H9 (cell line): ENCODE results near the gene RPL15. TPM values are rescaled to one million over a fixed set of nuclear protein-coding genes. Genes with fewer than 3 reads are reported as not detected.

ENCODE experiments used
- DNase-seq: peaks from one replicate; pipeline ENCODE4 v3.0.0-alpha.2; 2017
- H2AFZ ChIP-seq: one replicate; pipeline ENCODE4 v1.6.1; 2013; ENCODE audit warnings: mild to moderate bottlenecking, low read length, control low read depth, moderate library complexity
- H2AK5ac ChIP-seq: 2 replicates; pipeline ENCODE4 v1.6.1; 2013; ENCODE audit warnings: low read length, control low read depth, mixed read lengths; ENCODE audit not compliant: insufficient read length
- H2BK120ac ChIP-seq: one replicate; pipeline ENCODE4 v1.6.1; 2013; ENCODE audit warnings: low read depth, mild to moderate bottlenecking, low read length, control low read depth, inconsistent platforms; ENCODE audit not compliant: poor library complexity, severe bottlenecking
- H2BK12ac ChIP-seq: 2 replicates; pipeline ENCODE4 v1.6.1; 2013; ENCODE audit warnings: low read length, control low read depth, mixed read lengths, low read depth; ENCODE audit not compliant: insufficient read length
- H2BK15ac ChIP-seq: 2 replicates; pipeline ENCODE4 v1.6.1; 2013; ENCODE audit warnings: low read depth, low read length, control low read depth
- H2BK20ac ChIP-seq: one replicate; pipeline ENCODE4 v1.6.1; 2013; ENCODE audit warnings: low read depth, mild to moderate bottlenecking, low read length, control low read depth, inconsistent platforms; ENCODE audit not compliant: poor library complexity, severe bottlenecking
- H2BK5ac ChIP-seq: 2 replicates; pipeline ENCODE4 v1.6.1; 2013; ENCODE audit warnings: low read length, control low read depth, mixed read lengths; ENCODE audit not compliant: insufficient read length
- H3K14ac ChIP-seq: 2 replicates; pipeline ENCODE4 v1.6.1; 2013; ENCODE audit warnings: low read length, control low read depth; ENCODE audit not compliant: insufficient read depth
- H3K18ac ChIP-seq: 2 replicates; pipeline ENCODE4 v1.6.1; 2013; ENCODE audit warnings: low read depth, mild to moderate bottlenecking, mixed read lengths, low read length, control low read depth; ENCODE audit not compliant: insufficient read length
- H3K23ac ChIP-seq: 2 replicates; pipeline ENCODE4 v1.6.1; 2013; ENCODE audit warnings: low read length, control low read depth, mixed read lengths, low read depth; ENCODE audit not compliant: insufficient read length
- H3K23me2 ChIP-seq: 2 replicates; pipeline ENCODE4 v1.6.1; 2013; ENCODE audit warnings: low read depth, mild to moderate bottlenecking, mixed read lengths, low read length, control low read depth; ENCODE audit not compliant: insufficient read length, poor library complexity, severe bottlenecking
- H3K27ac ChIP-seq: 2 replicates; pipeline ENCODE4 v1.5.1; 2013; ENCODE audit warnings: low read length, control low read depth, mixed read lengths, low read depth; ENCODE audit not compliant: insufficient read length
- H3K27me3 ChIP-seq: 2 replicates; pipeline ENCODE4 v1.6.1; 2013; ENCODE audit warnings: low read length, control low read depth, inconsistent platforms; ENCODE audit not compliant: insufficient read depth
- H3K4ac ChIP-seq: 2 replicates; pipeline ENCODE4 v1.6.1; 2013; ENCODE audit warnings: low read depth, mild to moderate bottlenecking, control low read depth, inconsistent platforms, low read length, moderate library complexity
- H3K4me1 ChIP-seq: 2 replicates; pipeline ENCODE4 v1.6.1; 2013; ENCODE audit warnings: low read length, control low read depth, inconsistent platforms; ENCODE audit not compliant: insufficient read depth
- H3K4me2 ChIP-seq: 2 replicates; pipeline ENCODE4 v1.6.1; 2013; ENCODE audit warnings: low read length, control low read depth, mixed read lengths; ENCODE audit not compliant: insufficient read length, insufficient read depth
- H3K56ac ChIP-seq: 2 replicates; pipeline ENCODE4 v1.6.1; 2013; ENCODE audit warnings: low read depth, mild to moderate bottlenecking, mixed read lengths, low read length, control low read depth; ENCODE audit not compliant: insufficient read length
- H3K79me1 ChIP-seq: 2 replicates; pipeline ENCODE4 v1.6.1; 2013; ENCODE audit warnings: low read depth, mild to moderate bottlenecking, moderate library complexity, low read length, control low read depth, inconsistent platforms; ENCODE audit not compliant: insufficient read depth, poor library complexity, severe bottlenecking
- H3K79me2 ChIP-seq: 2 replicates; pipeline ENCODE4 v1.6.1; 2013; ENCODE audit warnings: low read length, control low read depth, inconsistent platforms; ENCODE audit not compliant: insufficient read depth
- H3K9ac ChIP-seq: 2 replicates; pipeline ENCODE4 v1.6.1; 2013; ENCODE audit warnings: low read length, control low read depth, mixed read lengths; ENCODE audit not compliant: insufficient read length; ENCODE audit errors: extremely low read depth
- H3K9me3 ChIP-seq: one replicate; pipeline ENCODE4 v1.6.1; 2013; ENCODE audit warnings: low read depth, low read length, inconsistent platforms; ENCODE audit not compliant: control insufficient read depth
- H3T11ph ChIP-seq: one replicate; pipeline ENCODE4 v1.6.1; 2013; ENCODE audit warnings: mild to moderate bottlenecking, low read length, control low read depth, inconsistent platforms
- H4K20me1 ChIP-seq: one replicate; pipeline ENCODE4 v1.6.1; 2013; ENCODE audit not compliant: control insufficient read depth, insufficient read length, insufficient read depth
- H4K5ac ChIP-seq: 2 replicates; pipeline ENCODE4 v1.6.1; 2013; ENCODE audit warnings: low read depth, mild to moderate bottlenecking, mixed read lengths, low read length, control low read depth; ENCODE audit not compliant: insufficient read length
- H4K8ac ChIP-seq: replicated peaks from 2 replicates; pipeline ENCODE4 v1.6.1; 2013; ENCODE audit warnings: low read length, control low read depth, mixed read lengths, low read depth; ENCODE audit not compliant: insufficient read length
- H4K91ac ChIP-seq: 2 replicates; pipeline ENCODE4 v1.6.1; 2013; ENCODE audit warnings: low read depth, mild to moderate bottlenecking, moderate library complexity, mixed read lengths, low read length, control low read depth; ENCODE audit not compliant: insufficient read length
- H3K27ac Mint-ChIP-seq, 3 experiments: 2 replicates in 2 of 3; 3 replicates in 1 of 3; pipeline ENCODE4 v1.8.0; 2020 to 2021; ENCODE audit warnings: mixed read lengths in 3 of 3, mild to moderate bottlenecking in 1 of 3, moderate library complexity in 1 of 3
- H3K27me3 Mint-ChIP-seq: 2 replicates; pipeline ENCODE4 v1.8.0; 2021; ENCODE audit warnings: low read depth, mild to moderate bottlenecking, moderate library complexity, mixed read lengths
- H3K36me3 Mint-ChIP-seq, 3 experiments: 2 replicates in 2 of 3; 3 replicates in 1 of 3; pipeline ENCODE4 v1.8.0; 2020 to 2021; ENCODE audit warnings: low read depth in 3 of 3, mixed read lengths in 3 of 3; ENCODE audit not compliant: insufficient read depth in 1 of 3
- H3K4me1 Mint-ChIP-seq, 2 experiments: 2 replicates each; pipeline ENCODE4 v1.8.0; 2020; ENCODE audit warnings: mixed read lengths in 2 of 2
- H3K4me3 Mint-ChIP-seq, 2 experiments: 2 replicates in 1 of 2; 3 replicates in 1 of 2; pipeline ENCODE4 v1.8.0; 2020 to 2021; ENCODE audit warnings: mild to moderate bottlenecking in 2 of 2, mixed read lengths in 2 of 2, moderate library complexity in 1 of 2
- H3K9me3 Mint-ChIP-seq, 2 experiments: 2 replicates in 1 of 2; 3 replicates in 1 of 2; pipeline ENCODE4 v1.8.0; 2020; ENCODE audit warnings: mild to moderate bottlenecking in 2 of 2, mixed read lengths in 2 of 2, moderate library complexity in 1 of 2
- CTCF ChIP-seq: fragments of 200-600 bp; sonication (generic); conservative IDR thresholded peaks from 3 replicates; pipeline ENCODE4 v1.8.0; 2021; ENCODE audit warnings: antibody characterized with exemption, mild to moderate bottlenecking
- WGBS: extraction: QIAGEN DNeasy Blood & Tissue Kit; methylation state at CpG from one replicate; pipeline ENCODE4 v1.1.7; 2013; ENCODE audit warnings: missing lambda C conversion rate, low lambda C conversion rate, mixed read lengths; ENCODE audit not compliant: insufficient read length; ENCODE audit errors: extremely low coverage; 5-methylcytosine and 5-hydroxymethylcytosine counted together
- total RNA-seq: library from RNA; stranded (reverse); gene quantifications from 2 replicates; pipeline ENCODE4 v1.2.1, GENCODE V29; 2021

Gene RPL15
- total RNA-seq, 1 experiment from 2014 or later: 2,794 TPM

GRCh38 chr3:23960649-23961048 lies 43.7 kb downstream of the RPL15 start:
- Mint-ChIP-seq H3K27me3 (no peaks in the 10 kb centered on the region), H3K9me3 (no peaks in the 10 kb centered on the region), H3K4me3 (no peak overlapping the region), H3K4me1 (no peaks in the 10 kb centered on the region; a peak in 1 of 4 replicates), H3K27ac (no peak overlapping the region), H3K36me3 (peaks cover 20 to 74% (median 71%) of the 10 kb centered on the region in 3 experiments; a peak in 6 of 7 replicates)
- Histone ChIP-seq H3K9ac (no peak overlapping the region), H2AK5ac (no peak overlapping the region), H3K4me1 (no peaks in the 10 kb centered on the region), H2BK15ac (no peak overlapping the region), H2BK5ac (no peak overlapping the region), H3K79me1 (peaks cover 2% of the 10 kb centered on the region), H2BK120ac (no peak overlapping the region), H3K4me2 (no peak overlapping the region), H3K56ac (no peak overlapping the region), H2BK20ac (no peak overlapping the region), H4K5ac (no peak overlapping the region), H4K8ac (no peak overlapping the region), H3K14ac (no peak overlapping the region), H3K9me3 (no peaks in the 10 kb centered on the region), H4K91ac (no peak overlapping the region), H3K18ac (no peak overlapping the region), H3K4ac (no peak overlapping the region), H3K79me2 (no peaks in the 10 kb centered on the region), H2AFZ (no peak overlapping the region), H3K27me3 (no peaks in the 10 kb centered on the region), H4K20me1 (no peaks in the 10 kb centered on the region), H3K27ac (no peak overlapping the region), H2BK12ac (no peak overlapping the region), H3K23me2 (no peaks in the 10 kb centered on the region), H3T11ph (no peak overlapping the region), H3K23ac (no peak overlapping the region)
- WGBS: no CpG with 5 or more reads among the region's 1 CpG
- no peak for DNase-seq
- no peak for TF ChIP-seq CTCF
